22Rv1 (cell line): ENCODE results near the gene TBC1D2.
"Not testable (repeated sequence)": the region's sequence is repeated elsewhere in the genome, so short reads cannot be mapped to it uniquely, and the experiment has no call there.

ENCODE experiments used
- H3K27ac ChIP-seq: fragments of 450-650 bp; 2 replicates; pipeline ENCODE4 v1.5.1; 2017
- ZFX ChIP-seq: fragments of 450-650 bp; IDR thresholded peaks from 2 replicates; pipeline ENCODE4 v1.6.1; 2017; ENCODE audit warnings: antibody characterized with exemption, borderline replicate concordance
- TF ChIP-seq, protein P1 (sequence below): fragments of 450-650 bp; IDR thresholded peaks from 2 replicates; pipeline ENCODE4 v1.5.1; 2017; ENCODE audit warnings: mild to moderate bottlenecking

The TBC1D2 gene

DNA sequence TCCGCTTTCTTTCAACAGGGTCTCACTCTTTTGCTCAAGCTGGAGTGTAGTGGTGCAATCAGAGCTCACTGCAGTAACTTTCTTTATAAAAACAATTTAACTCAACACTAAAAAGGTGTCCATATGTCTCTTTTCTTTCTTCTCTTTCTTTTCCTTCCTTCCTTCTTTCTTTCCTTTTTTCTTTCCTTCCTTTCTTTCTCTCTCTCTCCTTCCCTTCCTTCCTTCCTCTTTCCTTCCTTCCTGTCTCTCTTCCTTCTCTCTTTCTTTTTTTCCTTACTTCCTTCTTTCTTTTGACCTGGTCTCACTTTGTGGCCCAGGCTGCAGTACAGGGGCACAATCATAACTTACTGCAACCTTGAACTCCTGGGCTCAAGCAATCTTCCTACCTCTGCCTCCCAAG lies 25.8 kb upstream of the TBC1D2 start:
- TF ChIP-seq ZFX, result no peak
- TF ChIP-seq, protein P1, sequence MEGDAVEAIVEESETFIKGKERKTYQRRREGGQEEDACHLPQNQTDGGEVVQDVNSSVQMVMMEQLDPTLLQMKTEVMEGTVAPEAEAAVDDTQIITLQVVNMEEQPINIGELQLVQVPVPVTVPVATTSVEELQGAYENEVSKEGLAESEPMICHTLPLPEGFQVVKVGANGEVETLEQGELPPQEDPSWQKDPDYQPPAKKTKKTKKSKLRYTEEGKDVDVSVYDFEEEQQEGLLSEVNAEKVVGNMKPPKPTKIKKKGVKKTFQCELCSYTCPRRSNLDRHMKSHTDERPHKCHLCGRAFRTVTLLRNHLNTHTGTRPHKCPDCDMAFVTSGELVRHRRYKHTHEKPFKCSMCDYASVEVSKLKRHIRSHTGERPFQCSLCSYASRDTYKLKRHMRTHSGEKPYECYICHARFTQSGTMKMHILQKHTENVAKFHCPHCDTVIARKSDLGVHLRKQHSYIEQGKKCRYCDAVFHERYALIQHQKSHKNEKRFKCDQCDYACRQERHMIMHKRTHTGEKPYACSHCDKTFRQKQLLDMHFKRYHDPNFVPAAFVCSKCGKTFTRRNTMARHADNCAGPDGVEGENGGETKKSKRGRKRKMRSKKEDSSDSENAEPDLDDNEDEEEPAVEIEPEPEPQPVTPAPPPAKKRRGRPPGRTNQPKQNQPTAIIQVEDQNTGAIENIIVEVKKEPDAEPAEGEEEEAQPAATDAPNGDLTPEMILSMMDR, result no peak
- H3K27ac ChIP-seq, result no peak overlapping the region

DNA sequence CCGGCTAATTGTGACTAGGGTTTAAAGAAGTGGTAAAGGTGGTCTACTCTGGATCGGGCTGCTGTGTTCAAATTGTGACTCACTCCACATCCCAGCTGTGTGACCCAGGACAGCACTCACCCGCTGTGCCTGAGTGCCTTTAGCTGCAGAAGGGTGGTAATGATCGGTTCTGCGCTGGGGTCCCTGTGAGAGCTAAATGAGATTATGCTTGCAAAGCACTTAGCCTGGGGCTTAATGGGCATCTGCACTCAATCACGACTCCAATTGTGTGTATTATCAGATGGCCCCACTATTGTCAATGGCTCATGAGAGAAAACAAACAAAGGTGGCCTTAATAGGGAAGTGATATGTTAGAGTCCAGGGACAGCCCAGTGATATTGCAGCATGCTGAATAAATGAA lies 25.1 kb upstream of the TBC1D2 start:
- H3K27ac ChIP-seq, result no peak overlapping the region
- TF ChIP-seq, protein P1, result no peak
- TF ChIP-seq ZFX, result no peak

DNA sequence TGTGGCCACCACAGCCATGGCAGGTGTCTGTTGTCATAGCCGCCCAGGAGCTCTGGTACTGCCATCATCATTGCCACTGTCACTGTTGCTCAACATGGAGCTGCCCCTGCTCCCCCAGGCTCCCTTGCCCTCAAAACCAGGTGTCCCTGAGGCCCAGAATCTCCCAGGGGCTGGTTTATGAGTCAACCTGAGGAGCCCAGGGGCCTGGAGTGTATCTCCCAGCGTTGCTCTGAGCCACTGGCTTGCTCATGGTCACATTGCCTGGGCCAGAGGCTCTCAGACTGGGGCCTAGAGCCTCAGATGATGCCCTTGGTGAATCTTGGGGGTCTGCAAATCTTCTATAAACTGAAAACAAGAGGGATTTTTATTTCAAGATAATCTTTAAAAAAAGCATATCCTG lies 24.7 kb upstream of the TBC1D2 start:
- H3K27ac ChIP-seq, result no peak overlapping the region
- no peak for TF ChIP-seq ZFX
- TF ChIP-seq, protein P1, result no peak

DNA sequence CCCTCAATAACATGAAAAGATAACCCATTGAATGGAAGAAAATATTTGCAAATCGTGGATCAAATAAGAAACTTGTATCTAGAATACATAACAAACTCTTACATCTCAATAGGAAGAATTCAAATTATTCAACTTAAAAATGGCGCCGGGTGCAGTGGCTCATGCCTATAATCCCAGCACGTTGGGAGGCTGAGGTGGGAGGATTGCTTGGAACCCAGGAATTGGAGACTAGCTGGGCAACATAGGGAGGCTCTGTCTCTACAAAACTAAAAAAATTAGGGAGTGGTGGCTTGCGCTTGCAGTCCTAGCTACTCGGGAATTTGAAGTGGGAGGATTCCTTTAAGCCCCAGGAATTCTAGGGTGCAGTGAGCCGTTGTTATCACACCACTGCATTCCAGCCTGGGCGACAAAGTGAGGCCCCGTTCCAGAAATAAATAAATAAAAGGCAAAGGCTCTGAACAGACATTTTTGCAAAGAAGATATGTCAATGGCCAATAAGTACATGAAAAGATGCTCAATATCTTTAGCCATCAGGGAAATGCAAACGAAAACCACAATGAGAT lies 21.5 kb upstream of the TBC1D2 start:
- TF ChIP-seq, protein P1, result no peak
- TF ChIP-seq ZFX, result no peak
- no peak overlapping the region for H3K27ac ChIP-seq

DNA sequence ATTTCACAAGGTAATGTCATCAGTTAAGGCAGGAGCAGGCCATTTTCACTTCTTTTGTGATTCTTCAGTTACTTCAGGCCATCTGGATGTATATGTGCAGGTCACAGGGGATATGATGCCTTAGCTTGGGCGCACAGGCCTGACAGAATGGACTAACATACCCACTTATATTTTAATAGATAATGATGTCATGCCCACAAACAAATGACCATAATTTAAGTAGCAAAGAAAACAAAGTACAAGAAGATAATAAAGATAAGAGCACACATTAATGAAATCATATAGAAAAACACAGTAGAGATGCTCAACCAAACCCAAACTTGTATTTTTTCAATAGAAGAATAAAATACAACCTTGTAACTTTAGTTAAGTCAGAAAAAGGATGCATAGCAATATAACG lies 19.7 kb upstream of the TBC1D2 start:
- H3K27ac ChIP-seq, result no peak overlapping the region
- TF ChIP-seq, protein P1, result no peak
- TF ChIP-seq ZFX, result no peak

DNA sequence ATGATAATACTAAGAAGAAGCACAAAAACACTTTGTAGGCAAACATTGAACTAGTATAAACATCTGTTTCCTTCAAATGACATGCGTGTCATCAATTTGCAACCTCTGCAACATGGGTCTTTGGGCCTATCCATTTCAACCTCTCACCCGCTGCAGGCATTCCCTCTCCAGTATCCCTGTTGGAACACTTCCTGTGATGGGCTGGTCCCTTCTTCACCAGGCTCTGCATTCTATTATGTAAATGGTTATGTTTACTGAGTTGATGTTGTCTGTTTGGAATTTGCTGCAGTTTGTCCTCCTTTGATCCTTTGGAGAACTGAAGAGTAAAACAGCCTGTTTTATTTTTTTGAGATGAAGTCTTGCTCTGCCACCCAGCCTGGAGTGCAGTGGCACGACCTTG lies 16.6 kb upstream of the TBC1D2 start:
- no peak for TF ChIP-seq ZFX
- TF ChIP-seq, protein P1, result no peak

DNA sequence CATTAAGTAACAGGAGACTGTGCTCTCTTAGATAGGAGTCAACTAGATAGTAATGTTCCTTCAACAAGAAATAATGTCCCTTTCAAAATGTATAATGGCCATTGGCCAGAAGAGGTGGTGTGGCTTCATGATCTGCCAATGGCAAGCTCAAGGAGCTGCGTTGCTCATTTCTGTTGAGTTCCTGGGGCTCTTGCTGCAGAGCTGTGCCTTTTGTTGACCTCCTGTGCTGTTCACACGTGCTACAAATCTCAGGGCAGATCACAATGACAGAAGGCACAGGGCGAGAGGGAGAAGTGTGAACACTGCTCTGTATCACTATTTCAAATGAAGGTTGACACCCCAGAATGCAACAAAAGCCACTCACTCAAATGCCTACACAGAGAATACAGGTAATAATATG lies 16.0 kb upstream of the TBC1D2 start:
- TF ChIP-seq ZFX, result no peak
- TF ChIP-seq, protein P1, result no peak
- H3K27ac ChIP-seq, result no peak overlapping the region

More for the DNA sequence above, 16.6 kb upstream of the TBC1D2 start:
- H3K27ac ChIP-seq, result no peak overlapping the region

DNA sequence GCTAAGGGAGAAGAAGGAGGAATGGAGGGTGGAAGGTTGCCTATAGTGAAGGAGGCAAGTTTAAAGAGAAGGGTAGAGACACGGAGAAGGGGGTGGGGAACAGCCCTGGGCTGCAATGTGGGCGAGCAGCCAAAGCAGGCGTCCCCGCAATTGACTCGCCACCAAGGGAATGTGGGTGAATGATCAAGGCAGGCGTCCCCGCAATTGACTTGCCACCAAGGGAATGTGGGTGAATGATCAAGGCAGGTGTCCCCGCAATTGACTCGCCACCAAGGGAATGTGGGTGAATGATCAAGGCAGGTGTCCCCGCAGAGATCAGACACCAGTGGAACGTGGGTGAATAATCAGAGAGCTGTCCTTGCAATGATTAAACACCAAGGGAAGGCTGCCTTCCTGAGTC lies 14.8 kb upstream of the TBC1D2 start:
- H3K27ac ChIP-seq, result not testable (repeated sequence)

DNA sequence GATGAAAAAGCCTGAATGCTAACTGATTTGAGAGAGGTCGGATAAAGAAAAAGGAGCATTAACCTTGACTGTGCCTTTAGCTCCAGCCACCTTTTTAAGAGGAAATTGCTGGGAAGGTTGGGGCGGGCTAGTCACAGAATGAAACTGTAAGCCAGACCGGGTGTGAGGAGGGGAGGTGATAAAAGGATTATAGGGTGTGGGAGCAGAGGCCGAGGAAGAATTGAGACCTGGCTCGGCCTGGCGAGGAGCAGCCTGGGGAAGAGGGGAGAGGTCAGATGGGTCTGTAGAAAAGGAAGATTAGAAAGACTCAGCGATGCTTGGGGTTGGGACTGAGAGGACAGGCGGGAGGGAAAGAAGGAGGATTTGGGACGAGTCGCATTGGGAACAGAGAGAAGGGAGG lies 14.2 kb upstream of the TBC1D2 start:
- not testable (repeated sequence) for H3K27ac ChIP-seq

DNA sequence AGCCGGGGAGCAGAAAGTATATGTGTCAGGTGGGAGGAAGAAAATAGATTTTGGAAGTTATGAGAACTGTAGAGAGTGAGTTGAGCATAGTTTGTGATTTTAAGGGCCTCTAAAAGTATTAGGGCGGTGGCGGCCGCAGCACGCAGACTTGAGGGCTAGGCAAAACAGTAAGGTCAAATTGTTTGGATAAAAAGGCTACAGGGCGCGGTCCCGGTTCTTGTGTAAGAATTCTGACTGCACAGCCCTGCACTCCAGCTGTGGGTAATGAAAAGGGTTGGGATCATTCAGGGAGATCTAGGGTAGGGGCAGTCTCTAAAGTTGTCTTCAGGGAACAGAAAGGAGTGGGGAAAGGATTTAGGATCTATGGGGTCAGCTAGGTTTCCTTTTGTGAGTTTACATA lies 12.1 kb upstream of the TBC1D2 start:
- not testable (repeated sequence) for H3K27ac ChIP-seq
